AML-193 (cell line): ENCODE measurements around the gene FAHD1.
A peak's percentile ranks its signal among the peaks of the same experiment; 100 is the strongest.

Experiments used
- DNase-seq, 2 experiments: peaks; one replicate each; lab custom pipeline; 2025; lab: John Stamatoyannopoulos, UW

The FAHD1 gene

DNA sequence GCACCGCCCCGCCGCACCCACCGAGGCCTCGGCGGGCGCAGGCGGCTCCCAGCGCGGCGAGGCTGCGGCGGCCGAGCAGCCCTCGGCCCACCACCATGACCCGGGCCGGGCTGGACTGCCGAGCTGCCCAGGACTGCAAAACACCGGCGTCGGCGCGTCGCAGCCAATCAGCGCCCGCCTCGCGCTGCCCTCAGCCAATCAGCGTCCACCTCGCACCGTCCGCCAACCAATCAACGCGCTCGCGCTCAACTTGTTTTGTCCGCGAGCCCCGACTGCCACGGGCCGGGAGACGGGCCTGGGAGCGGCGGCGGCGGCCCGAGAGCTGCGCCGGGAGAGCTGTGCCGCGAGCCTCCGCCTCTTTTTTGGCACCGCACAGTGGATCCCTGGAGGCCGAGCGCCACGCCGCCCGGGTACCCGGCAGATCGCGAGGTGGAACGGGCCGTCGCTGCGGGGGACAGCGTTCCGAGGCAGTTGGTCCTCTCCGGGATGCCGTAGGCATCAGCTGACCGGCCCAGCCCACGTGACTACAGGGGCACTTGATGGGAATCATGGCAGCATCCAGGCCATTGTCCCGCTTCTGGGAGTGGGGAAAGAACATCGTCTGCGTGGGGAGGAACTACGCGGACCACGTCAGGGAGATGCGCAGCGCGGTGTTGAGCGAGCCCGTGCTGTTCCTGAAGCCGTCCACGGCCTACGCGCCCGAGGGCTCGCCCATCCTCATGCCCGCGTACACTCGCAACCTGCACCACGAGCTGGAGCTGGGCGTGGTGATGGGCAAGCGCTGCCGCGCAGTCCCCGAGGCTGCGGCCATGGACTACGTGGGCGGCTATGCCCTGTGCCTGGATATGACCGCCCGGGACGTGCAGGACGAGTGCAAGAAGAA is at the start of gene FAHD1, which contains the start of gene HAGH:
Gene FAHD1, plus strand, starts transcription at position 516 of the 883 bp plus-strand sequence. Its CDS starts 33 bp downstream, at position 549.
Gene HAGH, minus strand, starts transcription at position 135 of the 883 bp plus-strand sequence. Its CDS starts 38 bp downstream, at position 97.
- peak; percentile 66 to 82 for DNase-seq

DNA sequence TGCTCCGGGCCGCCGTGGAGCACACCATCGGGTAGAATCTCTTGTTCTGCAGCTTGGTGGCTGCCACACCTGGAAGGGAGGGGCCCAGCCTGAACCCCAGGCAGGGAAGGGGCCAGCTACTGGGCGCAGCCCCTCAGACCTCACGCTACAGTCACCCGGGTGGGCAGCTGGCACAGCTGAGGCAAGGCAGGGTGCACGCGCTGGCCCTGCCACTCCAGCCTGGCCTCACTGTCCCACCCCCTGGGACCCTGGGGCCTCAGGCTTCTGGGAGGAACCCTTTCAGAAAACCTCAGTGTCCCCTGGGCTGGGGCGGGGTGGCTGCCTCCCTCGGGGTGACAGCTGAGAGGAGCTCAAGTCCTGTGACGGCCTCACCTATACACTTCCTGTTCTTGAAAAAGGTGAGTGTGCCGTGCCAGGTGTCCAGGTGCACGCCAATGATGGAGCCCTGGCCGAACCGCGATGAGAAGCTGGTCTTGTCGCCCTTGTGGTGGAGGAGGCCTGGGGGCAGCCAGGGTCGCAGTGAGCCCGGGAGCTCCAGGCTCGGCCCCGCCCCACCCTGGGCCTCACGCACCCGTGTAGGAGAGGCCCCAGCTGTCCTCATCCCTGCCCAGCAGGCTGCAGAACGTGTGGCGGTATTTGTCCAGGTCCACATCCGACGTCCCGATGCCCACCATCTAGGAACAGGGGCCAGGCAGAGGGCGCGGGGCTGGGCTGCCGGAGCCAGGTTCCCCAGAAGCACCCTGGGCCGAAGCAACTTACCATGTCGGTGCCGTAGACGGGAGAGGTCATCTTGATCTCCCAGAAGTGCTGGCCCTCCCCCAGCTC is 49.4 kb upstream of the FAHD1 start:
- no peak for DNase-seq

- DNase-seq, result no peak
Measured at GRCh38 chr16:1778200-1779179, 48.5 kb upstream of the FAHD1 start.

GRCh38 chr16:1779234-1779701 is 47.7 kb upstream of the FAHD1 start:
- DNase-seq, result no peak

GRCh38 chr16:1779741-1780676 is 47.0 kb upstream of the FAHD1 start:
- DNase-seq, result no peak

DNA sequence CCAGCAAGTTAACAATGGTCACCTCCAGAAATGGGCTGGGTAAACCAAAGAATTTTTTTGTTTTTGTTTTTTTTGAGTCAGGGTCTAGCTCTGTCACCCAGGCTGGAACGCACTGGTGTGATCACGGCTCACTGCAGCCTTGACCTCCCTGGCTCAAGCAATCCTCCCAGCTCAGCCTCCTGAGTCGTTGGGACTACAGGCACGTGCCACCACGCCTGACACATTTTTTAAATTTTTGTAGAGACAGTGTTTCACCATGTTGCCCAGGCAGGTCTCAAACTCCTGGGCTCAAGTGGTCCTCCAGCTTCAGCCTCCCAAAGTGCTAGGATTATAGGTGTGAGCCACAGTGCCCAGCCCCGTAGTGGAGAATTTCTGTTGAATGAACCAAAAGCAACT is 46.3 kb upstream of the FAHD1 start:
- no peak for DNase-seq

GRCh38 chr16:1781254-1781653 is 45.8 kb upstream of the FAHD1 start:
- DNase-seq, result no peak

GRCh38 chr16:1781758-1782407 is 45.1 kb upstream of the FAHD1 start:
- peak; percentile 4 to 10 for DNase-seq

DNA sequence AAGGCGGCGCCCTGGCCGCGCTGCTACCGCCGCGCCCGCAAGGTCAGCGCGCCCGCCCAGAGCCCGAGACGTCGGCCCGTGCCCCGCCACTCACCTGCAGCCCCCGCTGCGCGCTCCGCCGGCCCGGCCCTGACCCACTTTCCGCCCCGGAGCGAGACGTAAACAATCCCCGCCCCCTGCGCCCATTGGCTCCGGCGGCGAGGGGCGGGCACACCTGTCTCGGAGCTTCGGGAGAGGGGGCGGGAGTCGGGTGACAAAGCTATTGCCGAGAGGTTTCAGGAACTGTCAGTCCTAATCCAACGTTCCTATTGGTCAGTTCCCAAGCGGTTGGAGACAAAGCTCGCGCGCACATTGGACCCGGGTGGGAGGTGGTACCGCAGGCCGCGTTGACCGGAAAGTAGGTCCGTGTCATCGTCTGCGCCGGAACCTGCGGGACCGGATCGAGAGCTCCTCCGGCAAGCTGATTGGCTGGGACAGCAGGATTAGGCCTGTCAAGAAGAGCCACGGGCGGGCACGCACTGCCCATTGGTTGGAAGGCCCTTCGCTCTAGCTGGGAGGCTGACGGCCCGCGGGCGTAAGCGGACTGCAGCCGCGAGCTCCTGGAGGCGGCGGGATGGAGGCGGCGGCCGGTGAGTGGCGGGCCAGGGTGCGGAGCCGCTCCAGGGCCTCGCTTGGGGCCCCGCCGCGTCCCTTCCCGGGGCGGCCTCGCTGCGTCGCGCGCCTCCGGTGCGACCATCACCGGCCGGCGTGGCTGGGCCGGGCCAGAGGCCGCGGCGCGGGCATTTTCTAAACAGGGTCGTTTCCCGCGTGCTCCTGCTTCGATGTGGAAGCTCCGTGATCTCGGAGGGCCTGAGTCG is 44.4 kb upstream of the FAHD1 start, which contains the start of the genes NUBP2 and SPSB3:
Gene NUBP2, plus strand, starts transcription at position 553 of the 857 bp plus-strand sequence. Its CDS starts 61 bp downstream, at position 614.
Gene SPSB3, minus strand, starts transcription at position 164 of the 857 bp plus-strand sequence. CDS start 1,088 bp downstream, outside the sequence.
- peak; percentile 99 for DNase-seq

GRCh38 chr16:1784977-1785845 is 41.8 kb upstream of the FAHD1 start:
- DNase-seq, result no peak

GRCh38 chr16:1785846-1786170 is 41.2 kb upstream of the FAHD1 start:
- DNase-seq, result no peak

DNA sequence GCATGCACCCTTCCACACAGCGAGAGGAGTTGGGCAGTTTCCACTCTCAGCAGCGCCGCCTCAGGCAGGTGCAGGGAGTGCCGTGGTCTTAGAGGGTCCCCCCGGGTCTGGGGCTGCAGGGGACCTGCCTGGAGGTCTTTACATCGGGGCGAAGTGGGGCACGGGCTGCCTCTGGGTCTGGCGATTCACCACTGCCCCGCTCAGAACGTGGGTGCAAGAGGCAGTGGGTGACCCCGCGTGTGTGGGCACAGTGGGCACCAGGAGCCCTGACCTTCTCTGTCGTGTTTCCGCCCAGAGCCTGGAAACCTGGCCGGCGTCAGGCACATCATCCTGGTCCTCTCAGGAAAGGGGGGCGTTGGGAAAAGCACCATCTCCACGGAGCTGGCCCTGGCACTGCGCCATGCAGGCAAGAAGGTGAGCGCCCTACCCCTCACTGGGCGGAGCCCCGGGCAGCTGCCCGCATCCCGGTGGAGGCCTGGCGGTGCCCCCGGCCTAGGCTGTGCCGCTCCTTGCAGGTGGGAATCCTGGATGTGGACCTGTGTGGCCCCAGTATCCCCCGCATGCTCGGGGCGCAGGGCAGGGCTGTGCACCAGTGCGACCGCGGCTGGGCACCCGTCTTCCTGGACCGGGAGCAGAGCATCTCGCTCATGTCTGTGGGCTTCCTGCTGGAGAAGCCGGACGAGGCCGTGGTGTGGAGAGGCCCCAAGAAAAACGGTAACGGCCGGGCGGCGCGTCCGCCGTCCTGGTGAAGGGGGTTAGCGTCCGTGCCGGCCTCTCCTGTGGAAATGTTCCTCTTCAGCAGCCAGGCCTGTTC is 40.6 kb upstream of the FAHD1 start:
- DNase-seq, result no peak

DNA sequence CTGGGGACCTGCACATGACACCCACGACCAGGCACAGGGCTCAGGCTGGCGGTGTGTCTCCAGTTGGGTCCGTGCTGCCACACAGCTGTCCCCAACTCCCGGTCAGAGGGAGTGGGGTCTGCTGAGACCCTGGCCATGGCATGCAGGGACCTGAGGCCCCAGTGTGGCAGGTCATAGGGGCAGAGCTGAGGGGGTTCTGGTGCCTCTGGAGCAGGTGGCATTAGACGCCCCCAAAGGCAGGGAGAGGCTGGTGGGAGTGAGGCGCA is 40.0 kb upstream of the FAHD1 start:
- DNase-seq, result no peak

GRCh38 chr16:1787322-1788094 is 39.5 kb upstream of the FAHD1 start:
- no peak for DNase-seq

DNA sequence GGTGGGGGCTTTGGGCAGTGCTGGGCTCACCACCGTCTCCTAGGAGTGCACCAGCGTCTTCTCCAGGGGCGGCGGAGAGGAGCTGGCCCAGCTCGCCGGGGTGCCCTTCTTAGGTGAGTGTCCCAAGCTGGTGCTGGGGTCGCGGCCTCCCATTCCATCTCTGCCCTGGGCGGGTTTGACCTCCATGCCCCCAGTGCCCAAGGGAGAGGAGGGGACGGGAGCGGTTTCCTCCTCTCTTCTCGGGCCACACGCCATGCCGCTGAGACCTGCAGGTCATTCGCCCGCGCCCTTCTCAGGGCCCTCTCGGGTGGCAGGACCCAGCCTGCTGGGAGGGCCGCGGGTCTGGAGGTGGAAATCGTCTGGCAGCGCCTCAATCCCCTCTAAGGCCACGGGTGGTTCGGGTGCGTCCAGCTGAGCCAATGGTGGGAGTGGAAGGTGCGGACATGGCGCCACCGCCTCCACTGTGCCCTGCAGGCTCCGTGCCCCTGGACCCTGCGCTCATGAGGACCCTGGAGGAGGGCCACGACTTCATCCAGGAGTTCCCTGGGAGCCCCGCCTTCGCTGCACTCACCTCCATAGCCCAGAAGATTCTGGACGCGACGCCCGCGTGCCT is 38.8 kb upstream of the FAHD1 start:
- DNase-seq, result no peak

GRCh38 chr16:1788708-1789100 is 38.3 kb upstream of the FAHD1 start:
- DNase-seq, result no peak
